MG63 (cell line): ENCODE data around the gene HNRNPL. TPM values are rescaled to one million over a fixed set of nuclear protein-coding genes. Genes with fewer than 3 reads are reported as not detected.
"Not testable (repeated sequence)": the region's sequence is repeated elsewhere in the genome, so short reads cannot be mapped to it uniquely, and the experiment has no call there.

ENCODE experiments used
- DNase-seq: peaks from one replicate; pipeline ENCODE4 v3.0.0-alpha.2; 2020
- H3K27me3 ChIP-seq: fragments of 250-450 bp; sonication (Bioruptor Pico); 2 replicates; pipeline ENCODE4 v1.5.1; 2020; ENCODE audit warnings: mild to moderate bottlenecking, moderate library complexity
- H3K36me3 ChIP-seq: fragments of 250-450 bp; sonication (Bioruptor Pico); 2 replicates; pipeline ENCODE4 v1.5.1; 2020; ENCODE audit warnings: mild to moderate bottlenecking, moderate library complexity
- H3K4me3 ChIP-seq: fragments of 250-450 bp; sonication (Bioruptor Pico); 2 replicates; pipeline ENCODE4 v1.5.1; 2020; ENCODE audit warnings: mild to moderate bottlenecking, moderate library complexity
- H3K9me3 ChIP-seq: fragments of 250-450 bp; sonication (Bioruptor Pico); 2 replicates; pipeline ENCODE4 v1.5.1; 2020; ENCODE audit warnings: mild to moderate bottlenecking, moderate library complexity
- total RNA-seq: library from RNA; depleted of rRNA; stranded (reverse); fragments of >200 nt; shearing (Covaris generic); gene quantifications from 2 replicates; pipeline ENCODE4 v1.2.3, GENCODE V29; 2014; ENCODE audit warnings: low replicate concordance

Gene HNRNPL
- total RNA-seq, 1 experiment from 2014 or later: 511 TPM

- no peaks in the 10 kb centered on the region for H3K9me3 ChIP-seq
- H3K36me3 ChIP-seq: no peaks in the 10 kb centered on the region
- DNase-seq: no peak
- H3K4me3 ChIP-seq: no peak overlapping the region
- no peaks in the 10 kb centered on the region for H3K27me3 ChIP-seq
Measured at GRCh38 chr19:38801359-38802095, 48.3 kb downstream of the HNRNPL start.

- H3K9me3 ChIP-seq: peaks cover 1% of the 10 kb centered on the region; the same call in 1 of the 2 replicates
- no peaks in the 10 kb centered on the region for H3K36me3 ChIP-seq
- DNase-seq: no peak
- H3K4me3 ChIP-seq: no peak overlapping the region
- no peaks in the 10 kb centered on the region for H3K27me3 ChIP-seq
Measured at GRCh38 chr19:38800577-38801347, 49.0 kb downstream of the HNRNPL start.

DNA sequence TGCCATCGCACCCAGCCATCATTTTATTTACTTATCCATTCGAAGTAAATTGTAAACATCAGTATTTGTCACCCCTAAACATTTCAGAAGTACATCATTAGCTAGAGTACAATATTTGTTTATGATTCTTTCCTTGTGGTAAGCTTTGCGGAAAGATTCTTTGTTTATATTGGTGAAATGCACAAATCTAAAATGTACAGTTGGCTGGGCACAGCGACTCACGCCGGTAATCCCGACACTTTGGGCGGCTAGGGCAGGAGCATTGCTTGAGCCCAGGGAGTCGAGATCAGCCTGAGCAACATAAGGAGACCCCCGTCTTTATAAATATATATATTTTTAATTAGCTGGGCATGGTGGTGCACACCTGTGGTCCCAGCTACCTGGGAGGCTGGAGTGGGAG, 50.7 kb downstream of the HNRNPL start:
- H3K9me3 ChIP-seq: peaks cover 2% of the 10 kb centered on the region; the same call in 1 of the 2 replicates
- H3K27me3 ChIP-seq: no peaks in the 10 kb centered on the region
- peak; percentile 45 for DNase-seq

DNA sequence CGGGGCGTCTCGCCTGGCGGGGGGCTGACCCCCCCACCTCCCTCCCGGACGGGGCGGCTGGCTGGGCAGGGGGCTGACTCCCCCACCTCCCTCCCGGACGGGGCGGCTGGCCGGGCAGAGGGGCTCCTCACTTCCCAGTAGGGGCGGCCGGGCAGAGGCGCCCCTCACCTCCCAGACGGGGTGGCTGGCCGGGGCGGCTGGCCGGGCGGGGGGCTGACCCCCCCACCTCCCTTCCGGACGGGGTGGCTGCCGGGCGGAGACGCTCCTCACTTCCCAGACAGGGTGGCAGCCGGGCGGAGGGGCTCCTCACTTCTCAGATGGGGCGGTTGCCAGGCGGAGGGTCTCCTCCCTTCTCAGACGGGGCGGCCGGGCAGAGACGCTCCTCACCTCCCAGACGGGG, 52.0 kb downstream of the HNRNPL start:
- not testable (repeated sequence) for H3K4me3 ChIP-seq, H3K27me3 ChIP-seq, H3K9me3 ChIP-seq, DNase-seq, H3K36me3 ChIP-seq

More for the DNA sequence above, 50.7 kb downstream of the HNRNPL start:
- Histone ChIP-seq H3K4me3 (no peak overlapping the region), H3K36me3 (no peaks in the 10 kb centered on the region)

- H3K27me3 ChIP-seq: no peaks in the 10 kb centered on the region
- no peaks in the 10 kb centered on the region for H3K36me3 ChIP-seq
- H3K9me3 ChIP-seq: peaks cover 2% of the 10 kb centered on the region; the same call in 1 of the 2 replicates
- DNase-seq: no peak
- H3K4me3 ChIP-seq: no peak overlapping the region
Measured at GRCh38 chr19:38796154-38796553, 53.6 kb downstream of the HNRNPL start.

GRCh38 chr19:38795549-38795948, 54.2 kb downstream of the HNRNPL start:
- Histone ChIP-seq H3K36me3 (no peaks in the 10 kb centered on the region), H3K9me3 (peaks cover 2% of the 10 kb centered on the region; the same call in 1 of the 2 replicates)
- DNase-seq: no peak

DNA sequence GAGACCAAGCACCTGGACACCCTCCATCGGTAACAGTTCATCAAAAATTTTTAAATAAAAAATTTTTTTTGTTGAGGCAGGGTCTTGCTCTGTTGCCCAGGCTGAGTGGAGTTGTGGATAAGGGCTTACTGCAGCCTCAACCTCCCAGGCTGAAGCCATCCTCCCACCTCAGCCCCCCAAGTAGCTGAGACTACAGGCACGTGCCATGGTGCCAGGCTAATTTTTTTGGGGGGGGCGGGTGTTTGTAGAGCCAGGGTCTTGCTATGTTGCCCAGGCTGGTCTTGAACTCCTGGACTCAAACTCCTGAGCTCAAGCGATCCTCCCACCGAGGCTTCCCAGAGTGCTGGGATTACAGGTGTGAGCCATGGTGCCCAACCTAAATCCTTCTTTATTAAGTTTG, 56.1 kb downstream of the HNRNPL start:
- Histone ChIP-seq H3K36me3 (no peaks in the 10 kb centered on the region), H3K4me3 (no peak overlapping the region)

More at GRCh38 chr19:38795549-38795948, 54.2 kb downstream of the HNRNPL start:
- H3K27me3 ChIP-seq: no peaks in the 10 kb centered on the region
- H3K4me3 ChIP-seq: no peak overlapping the region

GRCh38 chr19:38793177-38793576, 56.6 kb downstream of the HNRNPL start:
- H3K36me3 ChIP-seq: no peaks in the 10 kb centered on the region
- DNase-seq: no peak
- H3K4me3 ChIP-seq: no peak overlapping the region
- H3K9me3 ChIP-seq: peaks cover 2% of the 10 kb centered on the region; the same call in 1 of the 2 replicates
- no peaks in the 10 kb centered on the region for H3K27me3 ChIP-seq

More for the DNA sequence above, 56.1 kb downstream of the HNRNPL start:
- H3K27me3 ChIP-seq: no peaks in the 10 kb centered on the region
- H3K9me3 ChIP-seq: peaks cover 2% of the 10 kb centered on the region; the same call in 1 of the 2 replicates
- no peak for DNase-seq

DNA sequence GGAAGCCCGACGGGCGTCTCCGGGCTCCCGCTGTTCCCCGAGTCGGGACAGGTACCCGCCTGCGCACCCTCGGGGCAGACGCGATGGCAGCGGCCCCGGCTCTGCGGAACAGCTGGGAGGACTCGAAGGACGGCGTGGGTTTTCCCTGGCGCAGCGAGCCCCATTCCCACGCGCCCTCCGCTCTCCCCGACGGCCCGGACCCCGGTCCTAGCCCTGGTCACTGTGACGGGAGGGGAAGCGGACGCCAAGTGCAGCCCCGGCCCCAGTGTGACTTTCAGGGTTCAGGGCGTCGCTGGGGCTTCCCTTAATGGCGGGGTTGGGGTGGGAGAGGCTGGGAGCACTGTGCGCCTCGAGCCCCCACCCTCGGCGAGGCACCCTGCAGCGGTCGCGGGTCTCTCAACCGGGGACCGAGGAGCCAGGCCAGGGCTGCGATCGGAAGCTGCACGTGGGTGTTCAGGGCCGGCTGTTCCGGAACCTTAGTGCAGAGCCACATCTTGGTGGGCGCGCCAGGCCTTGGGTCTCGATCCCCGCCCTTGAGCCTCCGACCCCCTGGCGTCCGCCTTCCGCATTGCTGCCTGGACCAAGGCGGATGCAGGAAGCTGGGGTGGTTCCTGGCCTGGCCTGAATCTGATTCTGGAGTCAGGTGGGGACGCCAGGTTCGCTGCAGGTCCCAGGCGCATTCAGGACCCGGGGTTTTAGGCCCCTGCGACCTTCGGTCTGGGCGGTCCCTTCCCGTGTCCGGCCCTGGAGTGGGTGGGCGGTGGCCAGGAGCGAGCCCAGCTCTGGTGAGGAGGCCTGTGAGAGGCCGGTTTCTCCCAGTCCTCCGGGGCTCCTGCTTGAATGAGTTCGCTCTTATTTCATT, 57.3 kb downstream of the HNRNPL start:
- DNase-seq: no peak
- H3K36me3 ChIP-seq: no peaks in the 10 kb centered on the region
- H3K4me3 ChIP-seq: no peak overlapping the region
- no peaks in the 10 kb centered on the region for H3K27me3 ChIP-seq
- peaks cover 2% of the 10 kb centered on the region; the same call in 1 of the 2 replicates for H3K9me3 ChIP-seq

DNA sequence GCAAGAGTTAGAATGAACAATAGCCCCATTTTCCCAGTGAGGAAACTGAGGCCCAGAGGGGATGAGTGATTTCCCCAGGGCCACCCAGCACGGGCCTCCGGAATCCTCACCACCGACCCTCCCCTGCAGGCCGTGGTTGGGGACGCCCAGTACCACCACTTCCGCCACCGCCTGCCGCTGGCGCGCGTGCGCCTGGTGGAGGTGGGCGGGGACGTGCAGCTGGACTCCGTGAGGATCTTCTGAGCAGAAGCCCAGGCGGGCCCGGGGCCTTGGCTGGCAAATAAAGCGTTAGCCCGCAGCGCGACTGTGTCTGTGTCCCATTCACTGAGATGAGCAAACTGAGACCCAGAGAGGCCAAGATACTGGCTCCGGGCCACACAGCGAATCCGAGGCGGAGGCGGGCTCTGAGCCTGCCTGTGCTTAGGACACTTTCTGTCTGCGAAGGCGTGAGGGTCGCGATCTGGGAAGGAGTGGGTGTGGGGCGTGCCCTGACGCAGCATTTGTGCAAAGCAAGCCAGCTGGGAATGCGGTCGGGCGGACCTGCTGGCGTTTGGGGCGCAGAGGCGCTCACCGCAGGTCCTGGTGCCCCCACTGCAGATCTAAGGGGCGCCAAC, 58.2 kb downstream of the HNRNPL start:
- not testable (repeated sequence) for H3K36me3 ChIP-seq, H3K9me3 ChIP-seq, H3K27me3 ChIP-seq, DNase-seq, H3K4me3 ChIP-seq

GRCh38 chr19:38790507-38791403, 59.0 kb downstream of the HNRNPL start:
- H3K27me3 ChIP-seq, H3K4me3 ChIP-seq, H3K36me3 ChIP-seq, DNase-seq, H3K9me3 ChIP-seq: not testable (repeated sequence)

DNA sequence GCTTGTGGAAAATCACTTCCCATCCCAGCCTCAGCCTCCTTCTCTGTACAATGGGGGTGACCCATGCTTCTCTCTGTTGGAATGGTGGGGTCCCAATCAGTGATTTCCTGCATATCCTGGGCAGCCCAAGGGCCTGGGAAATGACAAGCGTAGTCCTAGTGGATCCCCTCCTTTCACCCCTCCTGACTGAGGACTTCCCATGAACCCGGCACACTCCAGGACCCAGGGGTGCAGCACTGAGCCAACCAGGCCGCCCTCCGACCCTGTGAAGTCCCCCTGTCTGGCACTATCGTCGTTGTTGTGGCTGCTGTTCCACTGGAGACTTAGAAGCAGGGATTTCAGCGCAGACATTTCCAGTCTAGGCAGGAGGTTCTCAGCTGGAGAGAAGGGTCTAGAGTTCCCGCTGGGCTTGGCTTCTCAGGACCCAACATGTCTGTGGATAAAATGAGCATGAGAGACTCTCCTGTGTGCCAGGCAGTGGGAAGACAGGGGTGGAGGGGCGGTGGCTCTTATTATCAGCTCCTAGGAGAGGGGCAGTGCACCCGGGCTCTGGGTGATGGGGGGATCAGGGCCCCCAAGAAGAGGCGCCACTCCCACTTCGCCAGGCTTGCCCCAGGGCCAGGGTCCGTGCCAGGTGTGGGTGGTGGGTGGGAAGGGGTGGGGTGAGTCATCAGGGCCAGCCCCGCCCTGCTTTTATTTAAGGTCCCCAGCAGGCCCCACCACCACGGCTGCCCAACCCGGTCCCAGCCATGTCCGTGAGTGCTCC, 61.1 kb downstream of the HNRNPL start, which contains the start of gene LGALS7B:
TSS of gene LGALS7B (plus strand) at position 723 of the 766 bp plus-strand sequence. CDS start at position 750, 27 bp downstream.
- no peaks in the 10 kb centered on the region for H3K9me3 ChIP-seq
- no peak for DNase-seq

GRCh38 chr19:38786572-38787265, 63.1 kb downstream of the HNRNPL start:
- no peaks in the 10 kb centered on the region for H3K9me3 ChIP-seq
- DNase-seq: no peak
- H3K27me3 ChIP-seq: peaks cover under 1% of the 10 kb centered on the region; the same call in 1 of the 2 replicates
- no peaks in the 10 kb centered on the region for H3K36me3 ChIP-seq
- H3K4me3 ChIP-seq: no peak overlapping the region

More for the DNA sequence above, 61.1 kb downstream of the HNRNPL start, which contains the start of gene LGALS7B:
- Histone ChIP-seq H3K36me3 (no peaks in the 10 kb centered on the region), H3K4me3 (no peak within 1 kb of the TSS), H3K27me3 (no peaks in the 10 kb centered on the region)
